ENCODE data around the gene TBCK. TPM values are rescaled to one million over a fixed set of nuclear protein-coding genes. Genes with fewer than 3 reads are reported as not detected.

Gene TBCK
- total RNA-seq, 4 donors from 2014 or later = 25.3 to 40.0 (median 37.2) TPM

- DNase-seq (ENCODE audit: low spot score) (peak; percentile 24), ATAC-seq (ENCODE audit: low FRiP score) (peak; percentile 73)
- TF ChIP-seq CTCF (IDR thresholded peaks at IDR 0.05) = no peak
Observed at GRCh38 chr4:106315476-106315967, 487 bp downstream of the TBCK start.

GRCh38 chr4:106314960-106315359 is 1.0 kb downstream of the TBCK start:
- ATAC-seq (ENCODE audit: low FRiP score) (no peak), DNase-seq (ENCODE audit: low spot score) (no peak)
- no peak for TF ChIP-seq CTCF (IDR thresholded peaks at IDR 0.05)

- no peak for TF ChIP-seq CTCF (IDR thresholded peaks at IDR 0.05)
- no peak for DNase-seq (ENCODE audit: low spot score)
- ATAC-seq (ENCODE audit: low FRiP score) = no peak
Observed at GRCh38 chr4:106312997-106313522, 2.9 kb downstream of the TBCK start.

- ATAC-seq (ENCODE audit: low FRiP score) (no peak), DNase-seq (ENCODE audit: low spot score) (no peak)
- no peak for TF ChIP-seq CTCF (IDR thresholded peaks at IDR 0.05)
Observed at GRCh38 chr4:106312377-106312776, 3.6 kb downstream of the TBCK start.

- no peak for ATAC-seq (ENCODE audit: low FRiP score)
- TF ChIP-seq CTCF (IDR thresholded peaks at IDR 0.05) = no peak
- DNase-seq (ENCODE audit: low spot score) = no peak
Observed at GRCh38 chr4:106306561-106306960, 9.4 kb downstream of the TBCK start.

GRCh38 chr4:106305435-106306055 is 10.5 kb downstream of the TBCK start:
- no peak for TF ChIP-seq CTCF (IDR thresholded peaks at IDR 0.05)
- no peak for DNase-seq (ENCODE audit: low spot score)
- no peak for ATAC-seq (ENCODE audit: low FRiP score)

GRCh38 chr4:106304632-106305031 is 11.4 kb downstream of the TBCK start:
- TF ChIP-seq CTCF (IDR thresholded peaks at IDR 0.05) = no peak
- DNase-seq (ENCODE audit: low spot score) (no peak), ATAC-seq (ENCODE audit: low FRiP score) (no peak)
